IMR-90 (cell line): ENCODE measurements around the gene INCA1. TPM values are rescaled to one million over a fixed set of nuclear protein-coding genes. Genes with fewer than 3 reads are reported as not detected.

Source experiments
- ATAC-seq: fragments of 200-7000 bp; cut with Tn5 transposase; 2 replicates; pipeline ENCODE4 v1.9.1; 2020; ENCODE audit warnings: low read depth, mild to moderate bottlenecking, moderate library complexity
- BruUV-seq: library from RNA; stranded (reverse); fragments of 400-500 nt; replicated peaks from 2 replicates; lab custom pipeline; 2021; lab: Mats Ljungman, UMichigan
- CTCF ChIA-PET: fragments of 300-600 bp; formaldehyde crosslinking; extraction: SDS; loops from one replicate; lab custom pipeline; 2021; ENCODE audit warnings: antibody characterized with exemption; lab: Yijun Ruan, JAX
- POLR2A ChIA-PET: fragments of 300-600 bp; sonication (Branson Sonifier 250); formaldehyde crosslinking; loops from one replicate; lab custom pipeline; 2022; ENCODE audit warnings: antibody characterized with exemption; ENCODE audit not compliant: unreplicated experiment; lab: Charles Lee
- DNase-seq: peaks from one replicate; pipeline ENCODE4 v3.0.0; 2013
- H2AFZ ChIP-seq: replicated peaks from 2 replicates; pipeline ENCODE3; 2013; ENCODE audit warnings: low read length, mild to moderate bottlenecking; ENCODE audit not compliant: poor library complexity
- H2AK5ac ChIP-seq: 2 replicates; pipeline ENCODE4 v1.6.1; 2013; ENCODE audit warnings: low read depth, low read length, inconsistent platforms
- H2AK9ac ChIP-seq: replicated peaks from 2 replicates; pipeline ENCODE3; 2013; ENCODE audit warnings: mild to moderate bottlenecking, low read depth, low read length, moderate library complexity; ENCODE audit not compliant: poor library complexity
- H2BK120ac ChIP-seq: 2 replicates; pipeline ENCODE4 v1.6.1; 2013; ENCODE audit warnings: low read depth, low read length, inconsistent platforms
- H2BK15ac ChIP-seq: 3 replicates; pipeline ENCODE4 v1.6.1; 2013; ENCODE audit warnings: low read depth, low read length, inconsistent platforms
- H2BK20ac ChIP-seq: 2 replicates; pipeline ENCODE4 v1.6.1; 2013; ENCODE audit warnings: low read depth, mild to moderate bottlenecking, inconsistent platforms, low read length, moderate library complexity
- H2BK5ac ChIP-seq: 2 replicates; pipeline ENCODE4 v1.6.1; 2013; ENCODE audit warnings: mild to moderate bottlenecking, low read depth, low read length, inconsistent platforms; ENCODE audit not compliant: poor library complexity, severe bottlenecking
- H3K14ac ChIP-seq: replicated peaks from 2 replicates; pipeline ENCODE4 v1.6.1; 2013; ENCODE audit warnings: low read depth, low read length, inconsistent platforms
- H3K18ac ChIP-seq: 2 replicates; pipeline ENCODE4 v1.6.1; 2013; ENCODE audit warnings: low read depth, low read length, control low read depth
- H3K23ac ChIP-seq: 2 replicates; pipeline ENCODE4 v1.6.1; 2013; ENCODE audit warnings: low read depth, low read length, inconsistent platforms
- H3K27ac ChIP-seq: 2 replicates; pipeline ENCODE4 v1.5.1; 2013; ENCODE audit warnings: mild to moderate bottlenecking, control low read depth, low read length; ENCODE audit not compliant: insufficient read depth
- H3K27me3 ChIP-seq: 2 replicates; pipeline ENCODE4 v1.6.1; 2013; ENCODE audit warnings: low read length; ENCODE audit not compliant: control insufficient read depth, insufficient read depth
- H3K36me3 ChIP-seq: 2 replicates; pipeline ENCODE4 v1.6.1; 2013; ENCODE audit warnings: low read length, mixed read lengths; ENCODE audit not compliant: control insufficient read depth, insufficient read depth
- H3K4ac ChIP-seq: 2 replicates; pipeline ENCODE4 v1.6.1; 2013; ENCODE audit warnings: low read depth, low read length, inconsistent platforms
- H3K4me1 ChIP-seq: 2 replicates; pipeline ENCODE4 v1.6.1; 2013; ENCODE audit warnings: low read length, mixed read lengths; ENCODE audit not compliant: control insufficient read depth, insufficient read depth
- H3K4me2 ChIP-seq: 2 replicates; pipeline ENCODE4 v1.6.1; 2013; ENCODE audit warnings: low read depth, mild to moderate bottlenecking, control low read depth, low read length, moderate library complexity
- H3K4me3 ChIP-seq: 2 replicates; pipeline ENCODE4 v1.5.1; 2013; ENCODE audit warnings: low read depth, mild to moderate bottlenecking, control low read depth, low read length, moderate library complexity; ENCODE audit not compliant: insufficient read depth
- H3K56ac ChIP-seq: 2 replicates; pipeline ENCODE4 v1.6.1; 2013; ENCODE audit warnings: low read length, inconsistent platforms; ENCODE audit not compliant: insufficient read depth; ENCODE audit errors: extremely low read depth
- H3K79me1 ChIP-seq, 2 experiments: 2 replicates each; pipeline ENCODE4 v1.6.1; 2013; ENCODE audit warnings: low read length in 2 of 2, inconsistent platforms in 1 of 2, low read depth in 1 of 2
- H3K9ac ChIP-seq: 2 replicates; pipeline ENCODE4 v1.6.1; 2013; ENCODE audit warnings: low read depth, low read length, control low read depth
- H3K9me1 ChIP-seq: 2 replicates; pipeline ENCODE4 v1.6.1; 2013; ENCODE audit warnings: low read length, inconsistent platforms; ENCODE audit not compliant: insufficient read depth
- H3K9me3 ChIP-seq: 2 replicates; pipeline ENCODE4 v1.6.1; 2013; ENCODE audit warnings: low read length; ENCODE audit not compliant: control insufficient read depth, insufficient read depth
- H4K20me1 ChIP-seq: 2 replicates; pipeline ENCODE4 v1.6.1; 2013; ENCODE audit warnings: low read length, inconsistent platforms; ENCODE audit not compliant: insufficient read depth
- H4K5ac ChIP-seq: 2 replicates; pipeline ENCODE4 v1.6.1; 2013; ENCODE audit warnings: mild to moderate bottlenecking, low read depth, low read length, control low read depth
- H4K8ac ChIP-seq, 2 experiments: 2 replicates each; pipeline ENCODE4 v1.6.1; 2013; ENCODE audit warnings: low read depth in 2 of 2, low read length in 2 of 2, control low read depth in 1 of 2, inconsistent platforms in 1 of 2
- H4K91ac ChIP-seq: 2 replicates; pipeline ENCODE4 v1.6.1; 2013; ENCODE audit warnings: low read depth, low read length, inconsistent platforms; ENCODE audit not compliant: insufficient read depth
- BHLHE40 ChIP-seq: fragments of 150-350 bp; IDR thresholded peaks from 2 replicates; pipeline ENCODE4 v1.6.1; 2016; ENCODE audit warnings: mild to moderate bottlenecking, low read depth, low read length
- CEBPB ChIP-seq: IDR thresholded peaks from 2 replicates; pipeline ENCODE4 v1.6.1; 2012; ENCODE audit warnings: low read depth, low read length, improper control_type of control experiment
- CHD1 ChIP-seq: IDR thresholded peaks from 2 replicates; pipeline ENCODE4 v1.6.1; 2012; ENCODE audit warnings: low read depth, low read length, improper control_type of control experiment
- FOS ChIP-seq: fragments of 150-350 bp; IDR thresholded peaks from 2 replicates; pipeline ENCODE4 v1.6.1; 2016; ENCODE audit warnings: low read depth, low read length
- MAFK ChIP-seq: IDR thresholded peaks from 2 replicates; pipeline ENCODE4 v1.6.1; 2012; ENCODE audit warnings: low read depth, low read length, improper control_type of control experiment
- MAZ ChIP-seq: IDR thresholded peaks from 2 replicates; pipeline ENCODE4 v1.6.1; 2012; ENCODE audit warnings: low read depth, mild to moderate bottlenecking, low read length, improper control_type of control experiment, moderate library complexity, borderline replicate concordance
- MXI1 ChIP-seq: IDR thresholded peaks from 2 replicates; pipeline ENCODE4 v1.6.1; 2012; ENCODE audit warnings: low read depth, mild to moderate bottlenecking, low read length, moderate library complexity, borderline replicate concordance
- NFE2L2 ChIP-seq: fragments of 150-350 bp; IDR thresholded peaks from 2 replicates; pipeline ENCODE4 v1.6.1; 2016; ENCODE audit warnings: low read depth, mild to moderate bottlenecking, low read length
- POLR2A ChIP-seq: IDR thresholded peaks from 2 replicates; pipeline ENCODE4 v1.6.1; 2012; ENCODE audit warnings: mild to moderate bottlenecking, low read depth, low read length
- RAD21 ChIP-seq: IDR thresholded peaks from 2 replicates; pipeline ENCODE4 v1.6.1; 2012; ENCODE audit warnings: low read length, improper control_type of control experiment
- RCOR1 ChIP-seq: IDR thresholded peaks from 2 replicates; pipeline ENCODE4 v1.6.1; 2012; ENCODE audit warnings: mild to moderate bottlenecking, low read length, improper control_type of control experiment; ENCODE audit not compliant: insufficient replicate concordance
- RFX5 ChIP-seq: IDR thresholded peaks from 2 replicates; pipeline ENCODE4 v1.8.0; 2012; ENCODE audit warnings: low read depth, mild to moderate bottlenecking, low read length, moderate library complexity
- SMC3 ChIP-seq: fragments of 150-350 bp; IDR thresholded peaks from 2 replicates; pipeline ENCODE4 v1.6.1; 2016; ENCODE audit warnings: low read depth, mild to moderate bottlenecking, antibody characterized with exemption, low read length, moderate library complexity
- USF2 ChIP-seq: fragments of 150-350 bp; IDR thresholded peaks from 2 replicates; pipeline ENCODE4 v1.6.1; 2017; ENCODE audit warnings: mild to moderate bottlenecking, antibody characterized with exemption, low read length, low read depth
- WGBS, 2 experiments: methylation state at CpG; one replicate each; pipeline versions ENCODE4 v1.1.5 to v1.1.7; 2013; ENCODE audit warnings: missing lambda C conversion rate in 2 of 2; ENCODE audit not compliant: insufficient read length in 1 of 2; ENCODE audit errors: extremely low coverage in 2 of 2; 5-methylcytosine and 5-hydroxymethylcytosine counted together
- dilution Hi-C: fragments of 300-500 bp; cut with HindIII; formaldehyde crosslinking; loops from one replicate; pipeline ENCODE4 v1.14.3; 2018; ENCODE audit warnings: low sequenced_read_pairs; ENCODE audit not compliant: unreplicated experiment
- in situ Hi-C: fragments of 300-500 bp; cut with MboI; formaldehyde crosslinking; loops from 3 replicates; pipeline ENCODE4 v1.14.3; 2019; ENCODE audit warnings: low sequenced_read_pairs, inconsistent platforms, mixed read lengths
- intact Hi-C: fragments of 100-400 bp; cut with micrococcal nuclease; formaldehyde crosslinking; loops from 2 replicates; pipeline ENCODE4 v1.10.0; 2022
- polyA plus RNA-seq, 3 experiments: library from polyadenylated mRNA; depleted of rRNA; stranded (reverse); fragments of >200 nt; gene quantifications; 2 replicates each; pipeline ENCODE4 v1.2.3, GENCODE V29; 2012; ENCODE audit warnings: low replicate concordance in 1 of 3
- total RNA-seq: library from RNA; depleted of rRNA; stranded (reverse); fragments of >200 nt; gene quantifications from 2 replicates; pipeline ENCODE4 v1.2.3, GENCODE V29; 2012
- TF ChIP-seq, protein P1 (sequence below): fragments of 150-350 bp; IDR thresholded peaks from 2 replicates; pipeline ENCODE4 v1.6.1; 2016; ENCODE audit warnings: low read depth, mild to moderate bottlenecking, low read length, moderate library complexity, borderline replicate concordance
- TF ChIP-seq, protein P2 (sequence below): conservative IDR thresholded peaks from 2 replicates; pipeline ENCODE4 v1.5.1; 2012; ENCODE audit warnings: mild to moderate bottlenecking, low read depth, low read length, improper control_type of control experiment

The INCA1 gene
- total and polyA plus RNA-seq, 2 of the 4 experiments (the other 2 are of a cell fraction): 0.18 to 0.51 TPM

DNA sequence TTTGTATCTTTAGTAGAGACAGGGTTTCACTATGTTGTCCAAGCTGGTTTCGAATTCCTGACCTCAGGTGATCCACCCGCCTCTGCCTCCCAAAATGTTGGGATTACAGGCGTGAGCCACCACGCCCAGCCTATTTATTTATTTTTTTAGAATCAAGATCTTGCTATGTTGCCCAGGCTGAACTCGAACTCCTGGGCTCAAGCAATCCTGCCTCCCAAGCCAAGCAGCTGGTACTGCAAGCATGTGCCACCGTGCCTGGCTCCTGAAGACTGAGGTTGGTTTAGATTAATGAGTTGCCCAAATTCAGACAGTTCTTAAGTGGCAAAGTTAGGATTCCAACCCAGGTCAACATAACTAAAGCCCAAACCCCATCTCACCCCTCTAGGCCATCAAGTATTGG lies 30.0 kb upstream of the INCA1 start:
- WGBS, 2 experiments: 96% methylated on average over 4 of the region's 6 CpGs; no CpG with 5 or more reads in 1 of the 2 experiments
- Histone ChIP-seq H3K9me3 (no peaks in the 10 kb centered on the region), H2AFZ (no peak overlapping the region), H3K27ac (no peak overlapping the region), H3K23ac (no peak overlapping the region), H3K18ac (no peak overlapping the region), H2BK20ac (no peak overlapping the region), H4K91ac (no peak overlapping the region), H4K5ac (no peak overlapping the region), H3K14ac (no peak overlapping the region), H3K9me1 (peaks cover 4% of the 10 kb centered on the region), H4K8ac (no peak overlapping the region), H3K9ac (no peak overlapping the region), H4K20me1 (peaks cover 9% of the 10 kb centered on the region; the same call in 1 of the 2 replicates), H2BK15ac (no peak overlapping the region), H2AK5ac (no peak overlapping the region), H3K4me2 (no peak overlapping the region), H3K4me1 (no peaks in the 10 kb centered on the region), H3K4me3 (no peak overlapping the region), H2BK120ac (no peak overlapping the region), H2BK5ac (no peak overlapping the region), H3K36me3 (peaks cover 16% of the 10 kb centered on the region), H3K27me3 (no peaks in the 10 kb centered on the region), H3K4ac (no peak overlapping the region), H3K56ac (no peak overlapping the region), H3K79me1 (no peaks in the 10 kb centered on the region), H2AK9ac (no peak overlapping the region)
- ATAC-seq: no peak
- DNase-seq: no peak
- intact Hi-C loops: no loop called here
- in situ Hi-C loops: no loop called here
- dilution Hi-C loops: no loop called here
- TF ChIP-seq NFE2L2 (no peak), FOS (no peak), RFX5 (no peak), CHD1 (no peak), RCOR1 (no peak), MAFK (no peak), BHLHE40 (no peak), POLR2A (no peak), MXI1 (no peak), CEBPB (no peak), MAZ (no peak), RAD21 (no peak), SMC3 (no peak), USF2 (no peak)
- TF ChIP-seq, protein P1, sequence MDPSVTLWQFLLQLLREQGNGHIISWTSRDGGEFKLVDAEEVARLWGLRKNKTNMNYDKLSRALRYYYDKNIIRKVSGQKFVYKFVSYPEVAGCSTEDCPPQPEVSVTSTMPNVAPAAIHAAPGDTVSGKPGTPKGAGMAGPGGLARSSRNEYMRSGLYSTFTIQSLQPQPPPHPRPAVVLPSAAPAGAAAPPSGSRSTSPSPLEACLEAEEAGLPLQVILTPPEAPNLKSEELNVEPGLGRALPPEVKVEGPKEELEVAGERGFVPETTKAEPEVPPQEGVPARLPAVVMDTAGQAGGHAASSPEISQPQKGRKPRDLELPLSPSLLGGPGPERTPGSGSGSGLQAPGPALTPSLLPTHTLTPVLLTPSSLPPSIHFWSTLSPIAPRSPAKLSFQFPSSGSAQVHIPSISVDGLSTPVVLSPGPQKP: no peak
- TF ChIP-seq, protein P2, sequence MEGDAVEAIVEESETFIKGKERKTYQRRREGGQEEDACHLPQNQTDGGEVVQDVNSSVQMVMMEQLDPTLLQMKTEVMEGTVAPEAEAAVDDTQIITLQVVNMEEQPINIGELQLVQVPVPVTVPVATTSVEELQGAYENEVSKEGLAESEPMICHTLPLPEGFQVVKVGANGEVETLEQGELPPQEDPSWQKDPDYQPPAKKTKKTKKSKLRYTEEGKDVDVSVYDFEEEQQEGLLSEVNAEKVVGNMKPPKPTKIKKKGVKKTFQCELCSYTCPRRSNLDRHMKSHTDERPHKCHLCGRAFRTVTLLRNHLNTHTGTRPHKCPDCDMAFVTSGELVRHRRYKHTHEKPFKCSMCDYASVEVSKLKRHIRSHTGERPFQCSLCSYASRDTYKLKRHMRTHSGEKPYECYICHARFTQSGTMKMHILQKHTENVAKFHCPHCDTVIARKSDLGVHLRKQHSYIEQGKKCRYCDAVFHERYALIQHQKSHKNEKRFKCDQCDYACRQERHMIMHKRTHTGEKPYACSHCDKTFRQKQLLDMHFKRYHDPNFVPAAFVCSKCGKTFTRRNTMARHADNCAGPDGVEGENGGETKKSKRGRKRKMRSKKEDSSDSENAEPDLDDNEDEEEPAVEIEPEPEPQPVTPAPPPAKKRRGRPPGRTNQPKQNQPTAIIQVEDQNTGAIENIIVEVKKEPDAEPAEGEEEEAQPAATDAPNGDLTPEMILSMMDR: no peak
- CTCF ChIA-PET: interaction anchor here (0.5 kb wide), 1 partner anchor 40 kb away, joined by 8 read pairs; no protein-coding TSS in a partner anchor
- no TSS peak for BruUV-seq
- POLR2A ChIA-PET: no interaction called here
